Central memory CD8-positive, alpha-beta T cell (primary cell): Measurements from ENCODE around the gene STK32A.

Experiments
- ATAC-seq: fragments of 150-1000 bp; cut with Tn5 transposase; replicated peaks from 2 replicates; pipeline ENCODE4 v1.10.0; 2022; ENCODE audit warnings: mild to moderate bottlenecking, moderate FRiP score, moderate number of reproducible peaks; ENCODE audit not compliant: poor library complexity, severe bottlenecking; ENCODE audit errors: extremely low read depth
- DNase-seq, 2 donors: peaks; one replicate each; pipeline ENCODE4 v3.0.0; 2021; ENCODE audit warnings: low spot score in 2 of 2
- H3K27ac Mint-ChIP-seq: one replicate; pipeline ENCODE4 v1.8.0; 2022; ENCODE audit warnings: low read depth, mild to moderate bottlenecking, moderate library complexity, mixed read lengths
- H3K27me3 Mint-ChIP-seq: one replicate; pipeline ENCODE4 v1.8.0; 2022; ENCODE audit warnings: mixed read lengths
- H3K36me3 Mint-ChIP-seq: one replicate; pipeline ENCODE4 v1.8.0; 2022; ENCODE audit warnings: mild to moderate bottlenecking, moderate library complexity, mixed read lengths; ENCODE audit not compliant: insufficient read depth
- H3K4me1 Mint-ChIP-seq: one replicate; pipeline ENCODE4 v1.8.0; 2022; ENCODE audit warnings: mixed read lengths
- H3K4me3 Mint-ChIP-seq: one replicate; pipeline ENCODE4 v1.8.0; 2022; ENCODE audit warnings: mild to moderate bottlenecking, moderate library complexity, mixed read lengths
- H3K9me3 Mint-ChIP-seq: one replicate; pipeline ENCODE4 v1.8.0; 2022; ENCODE audit warnings: mixed read lengths

Gene STK32A

GRCh38 chr5:147388184-147389108 lies 153.6 kb downstream of the STK32A start:
- Mint-ChIP-seq H3K27ac (no peak overlapping the region), H3K9me3 (no peaks in the 10 kb centered on the region), H3K27me3 (peaks cover 66% of the 10 kb centered on the region), H3K4me1 (no peaks in the 10 kb centered on the region), H3K36me3 (no peaks in the 10 kb centered on the region), H3K4me3 (no peak overlapping the region)
- ATAC-seq (no peak), DNase-seq (no peak)

- H3K9me3 Mint-ChIP-seq, result no peaks in the 10 kb centered on the region
- no peaks in the 10 kb centered on the region for H3K36me3 Mint-ChIP-seq
- DNase-seq (no peak), ATAC-seq (no peak)
- no peak overlapping the region for H3K4me3 Mint-ChIP-seq
- peaks cover 72% of the 10 kb centered on the region for H3K27me3 Mint-ChIP-seq
- H3K4me1 Mint-ChIP-seq, result no peaks in the 10 kb centered on the region
- H3K27ac Mint-ChIP-seq, result no peak overlapping the region
Measured at GRCh38 chr5:147390654-147391225, 155.9 kb downstream of the STK32A start.

DNA sequence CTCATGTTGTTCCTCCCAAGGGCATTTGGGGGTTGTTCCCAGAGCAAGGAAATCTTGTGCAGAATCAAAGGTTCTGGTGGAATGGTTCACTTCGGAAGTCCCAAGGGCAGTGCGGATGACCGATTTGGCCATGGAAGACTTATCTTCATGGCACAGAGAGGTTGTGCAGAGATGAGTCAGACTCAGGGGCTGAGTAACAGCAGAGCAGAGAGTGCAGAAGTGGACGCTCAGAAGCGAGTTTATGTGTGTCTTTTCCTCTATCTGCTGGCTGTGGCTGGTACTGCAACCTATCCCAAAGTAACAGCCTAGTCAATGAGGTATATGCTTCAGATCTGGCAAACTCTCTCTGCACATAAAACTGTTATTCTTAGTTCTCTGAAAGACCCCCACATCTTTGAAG lies 157.0 kb downstream of the STK32A start:
- Mint-ChIP-seq H3K4me1 (no peaks in the 10 kb centered on the region), H3K36me3 (no peaks in the 10 kb centered on the region)

GRCh38 chr5:147393874-147394672 lies 159.2 kb downstream of the STK32A start:
- Mint-ChIP-seq H3K27me3 (peaks cover 43% of the 10 kb centered on the region), H3K9me3 (no peaks in the 10 kb centered on the region), H3K36me3 (no peaks in the 10 kb centered on the region), H3K27ac (no peak overlapping the region), H3K4me1 (no peaks in the 10 kb centered on the region), H3K4me3 (no peak overlapping the region)
- ATAC-seq (no peak), DNase-seq (no peak)

More for the DNA sequence above, 157.0 kb downstream of the STK32A start:
- no peak overlapping the region for H3K4me3 Mint-ChIP-seq
- peaks cover 66% of the 10 kb centered on the region for H3K27me3 Mint-ChIP-seq
- ATAC-seq (no peak), DNase-seq (no peak)
- no peak overlapping the region for H3K27ac Mint-ChIP-seq
- no peaks in the 10 kb centered on the region for H3K9me3 Mint-ChIP-seq

- Mint-ChIP-seq H3K27me3 (peaks cover 21% of the 10 kb centered on the region), H3K4me3 (no peak overlapping the region), H3K27ac (no peak overlapping the region), H3K36me3 (no peaks in the 10 kb centered on the region), H3K9me3 (no peaks in the 10 kb centered on the region), H3K4me1 (no peaks in the 10 kb centered on the region)
- ATAC-seq (no peak), DNase-seq (no peak)
Measured at GRCh38 chr5:147396070-147396823, 161.4 kb downstream of the STK32A start.

DNA sequence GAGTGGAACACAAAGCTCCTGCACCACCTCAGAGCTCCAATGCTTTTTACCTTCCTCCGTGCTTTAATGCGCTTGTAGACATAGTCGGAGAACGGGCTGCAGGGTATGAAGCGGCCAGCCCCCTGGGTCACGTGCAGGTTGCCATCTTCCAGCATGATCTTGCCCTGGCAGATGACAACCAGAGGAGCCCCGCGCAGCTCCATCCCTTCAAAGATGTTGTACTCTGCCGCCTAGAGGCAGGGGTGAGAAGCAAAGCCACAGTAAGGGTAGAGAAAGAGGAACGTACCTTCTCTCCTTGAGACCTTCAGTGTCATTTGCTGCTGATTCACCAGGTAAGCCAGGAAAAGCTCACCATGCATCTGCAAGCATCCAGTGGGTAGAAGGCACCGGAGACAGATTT lies 162.8 kb downstream of the STK32A start:
- Mint-ChIP-seq H3K4me1 (no peaks in the 10 kb centered on the region), H3K36me3 (no peaks in the 10 kb centered on the region), H3K27ac (no peak overlapping the region), H3K9me3 (no peaks in the 10 kb centered on the region), H3K4me3 (no peak overlapping the region), H3K27me3 (peaks cover 14% of the 10 kb centered on the region)
- no peak for ATAC-seq
- no peak for DNase-seq

- Mint-ChIP-seq H3K4me3 (no peak overlapping the region), H3K27me3 (peaks cover 1% of the 10 kb centered on the region), H3K4me1 (no peaks in the 10 kb centered on the region), H3K9me3 (no peaks in the 10 kb centered on the region), H3K36me3 (no peaks in the 10 kb centered on the region), H3K27ac (no peak overlapping the region)
- ATAC-seq (no peak), DNase-seq (no peak)
Measured at GRCh38 chr5:147398860-147399259, 164.0 kb downstream of the STK32A start.

DNA sequence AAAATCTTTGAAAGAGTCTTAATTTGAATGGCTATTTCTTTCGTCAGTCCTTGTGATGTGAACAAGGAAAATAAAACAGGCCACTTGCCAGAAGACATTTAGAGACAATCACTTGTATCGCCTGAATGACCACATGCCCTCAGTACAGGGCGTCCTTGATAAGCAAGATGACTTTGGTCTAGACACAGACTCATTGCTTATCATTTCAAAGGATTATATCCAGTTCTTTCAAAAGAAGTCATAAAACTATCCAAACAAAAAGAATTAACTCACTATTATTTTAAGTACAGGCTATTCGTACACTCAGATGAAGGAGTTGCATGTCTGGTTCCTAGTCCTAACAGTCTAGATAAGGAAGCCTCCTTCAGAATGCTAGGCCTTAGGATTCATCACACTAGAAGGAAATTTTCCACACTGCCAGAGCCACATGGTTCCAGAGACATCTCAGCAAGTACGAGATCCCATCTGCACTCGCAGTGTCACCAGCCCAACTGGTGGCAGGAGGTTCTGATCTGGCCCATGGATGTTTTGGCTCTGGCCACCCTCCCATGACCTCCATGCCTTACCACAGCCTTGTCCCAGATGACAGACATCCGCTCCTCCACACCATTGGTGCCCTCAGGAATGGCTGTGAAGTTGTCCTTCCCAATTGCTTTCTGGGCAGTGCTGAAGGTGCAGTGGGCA lies 165.4 kb downstream of the STK32A start:
- no peaks in the 10 kb centered on the region for H3K36me3 Mint-ChIP-seq
- no peaks in the 10 kb centered on the region for H3K4me1 Mint-ChIP-seq
- DNase-seq, result no peak
- no peaks in the 10 kb centered on the region for H3K9me3 Mint-ChIP-seq
- no peaks in the 10 kb centered on the region for H3K27me3 Mint-ChIP-seq
- H3K4me3 Mint-ChIP-seq, result no peak overlapping the region
- H3K27ac Mint-ChIP-seq, result no peak overlapping the region
- no peak for ATAC-seq

- no peaks in the 10 kb centered on the region for H3K9me3 Mint-ChIP-seq
- no peak overlapping the region for H3K27ac Mint-ChIP-seq
- H3K4me1 Mint-ChIP-seq, result no peaks in the 10 kb centered on the region
- ATAC-seq, result no peak
- DNase-seq, result no peak
- no peak overlapping the region for H3K4me3 Mint-ChIP-seq
- no peaks in the 10 kb centered on the region for H3K27me3 Mint-ChIP-seq
- H3K36me3 Mint-ChIP-seq, result no peaks in the 10 kb centered on the region
Measured at GRCh38 chr5:147400881-147401280, 166.1 kb downstream of the STK32A start.

GRCh38 chr5:147403651-147404640 lies 169.1 kb downstream of the STK32A start:
- peaks cover 14% of the 10 kb centered on the region for H3K27me3 Mint-ChIP-seq
- no peaks in the 10 kb centered on the region for H3K36me3 Mint-ChIP-seq
- H3K9me3 Mint-ChIP-seq, result no peaks in the 10 kb centered on the region
- no peak overlapping the region for H3K27ac Mint-ChIP-seq
- ATAC-seq, result no peak
- no peaks in the 10 kb centered on the region for H3K4me1 Mint-ChIP-seq
- no peak for DNase-seq
- no peak overlapping the region for H3K4me3 Mint-ChIP-seq

DNA sequence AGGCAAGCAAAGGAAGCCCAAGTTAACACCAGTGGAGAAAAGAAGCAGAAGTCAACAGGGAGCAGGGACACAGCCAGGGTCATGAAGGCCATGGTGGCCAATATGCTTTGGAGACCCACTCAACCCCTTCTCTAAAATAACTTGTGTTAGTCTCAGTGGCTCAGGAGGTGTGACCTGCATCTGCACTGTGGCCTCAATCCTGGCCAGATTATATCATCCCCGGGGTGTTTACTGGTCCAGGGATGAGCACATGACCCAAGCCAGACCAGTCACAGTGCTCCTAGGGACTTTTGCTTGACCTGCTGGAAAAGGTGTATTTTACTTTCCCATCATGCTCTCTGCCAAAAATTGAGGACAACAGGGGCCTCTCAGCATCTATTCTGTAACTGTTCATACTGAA lies 169.9 kb downstream of the STK32A start:
- H3K4me3 Mint-ChIP-seq, result no peak overlapping the region
- no peak for ATAC-seq
- no peaks in the 10 kb centered on the region for H3K9me3 Mint-ChIP-seq
- peaks cover 14% of the 10 kb centered on the region for H3K27me3 Mint-ChIP-seq
- DNase-seq, result no peak
- H3K36me3 Mint-ChIP-seq, result no peaks in the 10 kb centered on the region
- no peaks in the 10 kb centered on the region for H3K4me1 Mint-ChIP-seq
- H3K27ac Mint-ChIP-seq, result no peak overlapping the region
